K562 (cell line): ENCODE results near the gene RPL36AL. TPM values are rescaled to one million over a fixed set of nuclear protein-coding genes. Genes with fewer than 3 reads are reported as not detected.

Experiments
- ARHGAP35 ChIP-seq: fragments of 450-650 bp; IDR thresholded peaks from 2 replicates; pipeline ENCODE4 v1.6.1; 2018; ENCODE audit not compliant: partially characterized antibody
- CHD1 ChIP-seq: fragments of 200-600 bp; sonication (generic); IDR thresholded peaks from one replicate; pipeline ENCODE4 v1.6.1; 2012; ENCODE audit warnings: mild to moderate bottlenecking, moderate library complexity, low read length, inconsistent platforms
- FOXJ2 ChIP-seq: fragments of 200-800 bp; sonication (Bioruptor generic); IDR thresholded peaks from 2 replicates; pipeline ENCODE4 v1.6.1; 2016; ENCODE audit warnings: missing genetic modification characterization, missing compliant biosample characterization
- HMGN3 ChIP-seq: IDR thresholded peaks from 2 replicates; pipeline ENCODE4 v1.6.1; 2011; ENCODE audit warnings: borderline replicate concordance, low read depth, mild to moderate bottlenecking, mixed read lengths, low read length; ENCODE audit not compliant: insufficient read length; ENCODE audit errors: extremely low read depth
- IFI16 ChIP-seq: fragments of 250-450 bp; sonication (Bioruptor Pico); IDR thresholded peaks from 2 replicates; pipeline ENCODE4 v2.1.2; 2022; ENCODE audit warnings: mild to moderate bottlenecking, inconsistent platforms
- ILK ChIP-seq: fragments of 450-650 bp; IDR thresholded peaks from 2 replicates; pipeline ENCODE4 v1.6.1; 2016; ENCODE audit warnings: missing genetic modification characterization, low read depth, mild to moderate bottlenecking, missing compliant biosample characterization, moderate library complexity, borderline replicate concordance
- MAFG ChIP-seq: fragments of 450-650 bp; conservative IDR thresholded peaks from 2 replicates; pipeline ENCODE4 v1.6.1; 2016; ENCODE audit warnings: missing genetic modification characterization, missing compliant biosample characterization
- MITF ChIP-seq: IDR thresholded peaks from 2 replicates; pipeline ENCODE4 v1.6.1; 2014; ENCODE audit warnings: antibody characterized with exemption
- MXI1 ChIP-seq: IDR thresholded peaks from 2 replicates; pipeline ENCODE4 v1.6.1; 2011; ENCODE audit warnings: low read depth, mild to moderate bottlenecking, improper control_type of control experiment, low read length
- NFRKB ChIP-seq: fragments of 450-650 bp; IDR thresholded peaks from 2 replicates; pipeline ENCODE4 v1.6.1; 2016; ENCODE audit warnings: low read depth
- NRF1 ChIP-seq, 2 experiments: fragments of 450-650 bp; IDR thresholded peaks in 1 of 2; conservative IDR thresholded peaks in 1 of 2; 2 replicates each; pipeline ENCODE4 v1.6.1; 2014; ENCODE audit warnings: mild to moderate bottlenecking in 2 of 2
- OTX1 ChIP-seq: fragments of 450-650 bp; formaldehyde crosslinking; IDR thresholded peaks from 2 replicates; pipeline ENCODE4 v1.4.0; 2022; ENCODE audit warnings: mild to moderate bottlenecking
- PTTG1 ChIP-seq: fragments of 450-650 bp; IDR thresholded peaks from 2 replicates; pipeline ENCODE4 v1.6.1; 2016; ENCODE audit warnings: low read depth, mild to moderate bottlenecking, missing genetic modification characterization, missing compliant biosample characterization
- SMC3 ChIP-seq: conservative IDR thresholded peaks from 2 replicates; pipeline ENCODE4 v1.6.1; 2011; ENCODE audit warnings: low read depth, low read length, improper control_type of control experiment; ENCODE audit not compliant: insufficient read depth
- SRSF3 ChIP-seq: fragments of 200-400 bp; formaldehyde crosslinking; IDR thresholded peaks from 2 replicates; pipeline ENCODE4 v1.6.1; 2016; ENCODE audit warnings: mild to moderate bottlenecking, low read length, moderate library complexity; ENCODE audit not compliant: insufficient read depth
- TAF7 ChIP-seq: fragments of 450-650 bp; IDR thresholded peaks from 2 replicates; pipeline ENCODE4 v1.6.1; 2016; ENCODE audit warnings: missing genetic modification characterization, missing compliant biosample characterization
- U2AF1 ChIP-seq: fragments of 200-400 bp; formaldehyde crosslinking; optimal IDR thresholded peaks from 2 replicates; pipeline ENCODE3; 2017; ENCODE audit warnings: mild to moderate bottlenecking, low read depth, low read length, moderate library complexity
- ZNF583 ChIP-seq: fragments of 250-450 bp; sonication (Bioruptor Pico); IDR thresholded peaks from 2 replicates; pipeline ENCODE4 v1.4.0; 2020
- polyA plus RNA-seq, 8 experiments: library from polyadenylated mRNA; depleted of rRNA in 4 of 8; stranded (reverse) in 5 of 8; unstranded in 3 of 8; fragments of >200 nt; fragmentation: Nextera tagmentation in 2 of 8; fragmentation: Illumina TruSeq in 1 of 8; extraction: Ambion mirVana in 2 of 8; extraction: Trizol in 1 of 8; gene quantifications; 2 replicates each; pipeline versions ENCODE4 v1.2.1 to v1.2.3, GENCODE V29; 2011 to 2014; ENCODE audit warnings: inconsistent platforms in 1 of 8, missing spikeins in 1 of 8
- total RNA-seq, 7 experiments: library from RNA; depleted of rRNA in 6 of 7; stranded (reverse); fragments of >200 nt in 6 of 7; fragmentation: Illumina TruSeq in 2 of 7; extraction: Trizol in 2 of 7; gene quantifications; 2 replicates each; pipeline versions ENCODE4 v1.2.1 to v1.2.3, GENCODE V29; 2011 to 2021; ENCODE audit warnings: low replicate concordance in 1 of 7
- TF ChIP-seq, protein P1 (sequence below), 2 experiments: IDR thresholded peaks; 2 replicates each; pipeline ENCODE4 v1.6.1; 2011; ENCODE audit warnings: borderline replicate concordance in 1 of 2, control low read depth in 1 of 2, low read depth in 1 of 2, low read length in 1 of 2, mild to moderate bottlenecking in 1 of 2, mixed read lengths in 1 of 2, moderate library complexity in 1 of 2; ENCODE audit not compliant: insufficient read depth in 1 of 2, insufficient read length in 1 of 2, poor library complexity in 1 of 2, severe bottlenecking in 1 of 2; ENCODE audit errors: extremely low read depth in 1 of 2
- TF ChIP-seq, protein P2 (sequence below): fragments of 250-450 bp; sonication (Bioruptor Pico); IDR thresholded peaks from 2 replicates; pipeline ENCODE4 v1.8.0; 2022; ENCODE audit warnings: inconsistent platforms, mild to moderate bottlenecking, moderate library complexity, borderline replicate concordance
- TF ChIP-seq, protein P3 (sequence below): fragments of 450-650 bp; formaldehyde crosslinking; IDR thresholded peaks from 2 replicates; pipeline ENCODE4 v1.4.0; 2020; ENCODE audit warnings: mild to moderate bottlenecking, moderate library complexity

The RPL36AL gene
- total and polyA plus RNA-seq, 9 of the 15 experiments (the other 6 are each of a cell fraction or from before 2014, with no cell fraction given), result 146 to 674 (median 360) TPM

DNA sequence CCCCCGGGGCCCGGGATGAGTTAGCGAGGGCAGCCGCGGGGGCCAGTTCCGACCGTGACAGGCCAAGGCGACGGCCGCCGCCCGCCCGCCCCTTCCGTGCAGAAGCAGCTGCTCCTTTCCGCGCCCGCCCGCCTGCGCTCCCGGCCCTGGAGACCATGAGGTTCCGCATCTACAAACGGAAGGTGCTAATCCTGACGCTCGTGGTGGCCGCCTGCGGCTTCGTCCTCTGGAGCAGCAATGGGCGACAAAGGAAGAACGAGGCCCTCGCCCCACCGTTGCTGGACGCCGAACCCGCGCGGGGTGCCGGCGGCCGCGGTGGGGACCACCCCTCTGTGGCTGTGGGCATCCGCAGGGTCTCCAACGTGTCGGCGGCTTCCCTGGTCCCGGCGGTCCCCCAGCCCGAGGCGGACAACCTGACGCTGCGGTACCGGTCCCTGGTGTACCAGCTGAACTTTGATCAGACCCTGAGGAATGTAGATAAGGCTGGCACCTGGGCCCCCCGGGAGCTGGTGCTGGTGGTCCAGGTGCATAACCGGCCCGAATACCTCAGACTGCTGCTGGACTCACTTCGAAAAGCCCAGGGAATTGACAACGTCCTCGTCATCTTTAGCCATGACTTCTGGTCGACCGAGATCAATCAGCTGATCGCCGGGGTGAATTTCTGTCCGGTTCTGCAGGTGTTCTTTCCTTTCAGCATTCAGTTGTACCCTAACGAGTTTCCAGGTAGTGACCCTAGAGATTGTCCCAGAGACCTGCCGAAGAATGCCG, 872 bp upstream of the RPL36AL start (continued):
- TF ChIP-seq PTTG1 (tag) (no peak), OTX1 (no peak), ZNF583 (CRISPR knock-in tag) (no peak), NRF1 (conservative IDR thresholded peaks at IDR 0.05 in 1 of 2, IDR thresholded peaks at IDR 0.05 in 1 of 2) (peak in 1 of 2 experiments; percentile 37; a peak in 2 of 4 replicates), SRSF3 (no peak), TAF7 (no peak), IFI16 (CRISPR knock-in tag) (no peak), MXI1 (no peak), SMC3 (no peak), CHD1 (peak; percentile 32), MAFG (no peak), NFRKB (no peak), MITF (no peak), ARHGAP35 (no peak), U2AF1 (peak; percentile 80), HMGN3 (peak; percentile 40), FOXJ2 (no peak), ILK (no peak)
- TF ChIP-seq, protein P1, sequence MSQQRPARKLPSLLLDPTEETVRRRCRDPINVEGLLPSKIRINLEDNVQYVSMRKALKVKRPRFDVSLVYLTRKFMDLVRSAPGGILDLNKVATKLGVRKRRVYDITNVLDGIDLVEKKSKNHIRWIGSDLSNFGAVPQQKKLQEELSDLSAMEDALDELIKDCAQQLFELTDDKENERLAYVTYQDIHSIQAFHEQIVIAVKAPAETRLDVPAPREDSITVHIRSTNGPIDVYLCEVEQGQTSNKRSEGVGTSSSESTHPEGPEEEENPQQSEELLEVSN (IDR thresholded peaks at IDR 0.05; ENCODE audit: borderline replicate concordance in 1 of 2, extremely low read depth in 1 of 2, insufficient read depth in 1 of 2, insufficient read length in 1 of 2, low read depth in 1 of 2, low read length in 1 of 2, poor library complexity in 1 of 2, severe bottlenecking in 1 of 2), result peak; percentile 43 to 87
- TF ChIP-seq, protein P2, sequence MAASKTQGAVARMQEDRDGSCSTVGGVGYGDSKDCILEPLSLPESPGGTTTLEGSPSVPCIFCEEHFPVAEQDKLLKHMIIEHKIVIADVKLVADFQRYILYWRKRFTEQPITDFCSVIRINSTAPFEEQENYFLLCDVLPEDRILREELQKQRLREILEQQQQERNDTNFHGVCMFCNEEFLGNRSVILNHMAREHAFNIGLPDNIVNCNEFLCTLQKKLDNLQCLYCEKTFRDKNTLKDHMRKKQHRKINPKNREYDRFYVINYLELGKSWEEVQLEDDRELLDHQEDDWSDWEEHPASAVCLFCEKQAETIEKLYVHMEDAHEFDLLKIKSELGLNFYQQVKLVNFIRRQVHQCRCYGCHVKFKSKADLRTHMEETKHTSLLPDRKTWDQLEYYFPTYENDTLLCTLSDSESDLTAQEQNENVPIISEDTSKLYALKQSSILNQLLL (CRISPR knock-in tag), result no peak
- TF ChIP-seq, protein P3, sequence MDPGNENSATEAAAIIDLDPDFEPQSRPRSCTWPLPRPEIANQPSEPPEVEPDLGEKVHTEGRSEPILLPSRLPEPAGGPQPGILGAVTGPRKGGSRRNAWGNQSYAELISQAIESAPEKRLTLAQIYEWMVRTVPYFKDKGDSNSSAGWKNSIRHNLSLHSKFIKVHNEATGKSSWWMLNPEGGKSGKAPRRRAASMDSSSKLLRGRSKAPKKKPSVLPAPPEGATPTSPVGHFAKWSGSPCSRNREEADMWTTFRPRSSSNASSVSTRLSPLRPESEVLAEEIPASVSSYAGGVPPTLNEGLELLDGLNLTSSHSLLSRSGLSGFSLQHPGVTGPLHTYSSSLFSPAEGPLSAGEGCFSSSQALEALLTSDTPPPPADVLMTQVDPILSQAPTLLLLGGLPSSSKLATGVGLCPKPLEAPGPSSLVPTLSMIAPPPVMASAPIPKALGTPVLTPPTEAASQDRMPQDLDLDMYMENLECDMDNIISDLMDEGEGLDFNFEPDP (CRISPR knock-in tag), result no peak
